ENCODE data around the gene TSC22D1.

DNA sequence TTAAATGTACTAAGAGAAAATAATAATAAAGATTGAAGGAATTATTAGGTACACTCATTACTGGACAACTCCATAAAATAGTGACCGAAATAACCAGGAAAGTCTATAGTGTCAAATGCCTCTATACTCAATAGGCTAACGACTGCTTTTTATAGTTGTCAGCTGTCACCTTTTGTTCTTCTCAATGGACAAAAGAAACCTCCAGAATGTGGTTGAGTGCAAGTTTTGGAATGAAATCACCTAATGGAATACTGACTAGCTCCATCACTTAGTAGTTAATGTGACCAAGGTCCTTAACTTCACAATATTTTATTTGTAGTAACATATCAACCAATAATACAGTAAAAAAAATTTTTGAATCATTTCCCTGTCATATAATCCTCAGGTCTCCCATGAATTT, 18.1 kb downstream of the TSC22D1 start:
- TF ChIP-seq BHLHE40 (IDR thresholded peaks at IDR 0.05; ENCODE audit: borderline replicate concordance) (no peak), PKNOX1 (IDR thresholded peaks at IDR 0.05) (no peak), FOXM1 (IDR thresholded peaks at IDR 0.05; ENCODE audit: borderline replicate concordance) (no peak), ELF4 (IDR thresholded peaks at IDR 0.05) (no peak)

All from HEK293T (cell line).